Measurements from ENCODE around the gene MEDAG.

The MEDAG gene

GRCh38 chr13:30932481-30933353 is 26.6 kb downstream of the MEDAG start, which contains the start of gene TEX26:
TSS of gene TEX26 (plus strand) at chr13:30932656. CDS start at chr13:30932716, 60 bp downstream.
- no peaks in the 10 kb centered on the region for H3K36me3 ChIP-seq (ENCODE audit: control insufficient read depth in 5 of 5, insufficient read depth in 5 of 5, low read length in 5 of 5)
- no peaks in the 10 kb centered on the region for H3K9me3 ChIP-seq (ENCODE audit: control insufficient read depth in 5 of 5, low read length in 5 of 5)
- peak within 1 kb of the TSS in 2 of 5 donors; percentile 4 to 38 for H3K9ac ChIP-seq (ENCODE audit: low read length in 5 of 5)
- peaks cover 0 to 15% (median 12%) of the 10 kb centered on the region in 5 donors for H3K4me1 ChIP-seq (ENCODE audit: control insufficient read depth in 5 of 5, insufficient read depth in 5 of 5, low read length in 5 of 5)
- H3K4me3 ChIP-seq (ENCODE audit: low read depth in 1 of 5, low read length in 5 of 5), result peak within 1 kb of the TSS; percentile 7 to 51 (median 33)
- H3K27ac ChIP-seq (ENCODE audit: low read depth, low read length), result no peak within 1 kb of the TSS
- peaks cover 0 to 3% (median 0%) of the 10 kb centered on the region in 5 donors for H3K27me3 ChIP-seq (ENCODE audit: control insufficient read depth in 5 of 5, insufficient read depth in 4 of 5, low read length in 5 of 5)

- peaks cover 0 to 6% (median 0%) of the 10 kb centered on the region in 5 donors for H3K9me3 ChIP-seq (ENCODE audit: control insufficient read depth in 5 of 5, low read length in 5 of 5)
- H3K27me3 ChIP-seq (ENCODE audit: control insufficient read depth in 5 of 5, insufficient read depth in 4 of 5, low read length in 5 of 5), result peaks cover 0 to 3% (median 0%) of the 10 kb centered on the region in 5 donors
- peaks cover 0 to 15% (median 12%) of the 10 kb centered on the region in 5 donors for H3K4me1 ChIP-seq (ENCODE audit: control insufficient read depth in 5 of 5, insufficient read depth in 5 of 5, low read length in 5 of 5)
- H3K4me3 ChIP-seq (ENCODE audit: low read depth in 1 of 5, low read length in 5 of 5), result peak overlapping the region in 4 of 5 donors; percentile 17 to 51 (median 39)
- H3K27ac ChIP-seq (ENCODE audit: low read depth, low read length), result no peak overlapping the region
- H3K9ac ChIP-seq (ENCODE audit: low read length in 5 of 5), result peak overlapping the region in 1 of 5 donors; percentile 4
- no peaks in the 10 kb centered on the region for H3K36me3 ChIP-seq (ENCODE audit: control insufficient read depth in 5 of 5, insufficient read depth in 5 of 5, low read length in 5 of 5)
These were observed 27.2 kb downstream of the MEDAG start for GRCh38 chr13:30933354-30933670.

GRCh38 chr13:30934381-30934780 is 28.3 kb downstream of the MEDAG start:
- Histone ChIP-seq H3K36me3 (ENCODE audit: control insufficient read depth in 5 of 5, insufficient read depth in 5 of 5, low read length in 5 of 5) (no peaks in the 10 kb centered on the region), H3K9ac (ENCODE audit: low read length in 5 of 5) (no peak overlapping the region), H3K4me1 (ENCODE audit: control insufficient read depth in 5 of 5, insufficient read depth in 5 of 5, low read length in 5 of 5) (peaks cover 0 to 15% (median 12%) of the 10 kb centered on the region in 5 donors), H3K4me3 (ENCODE audit: low read depth in 1 of 5, low read length in 5 of 5) (no peak overlapping the region), H3K27me3 (ENCODE audit: control insufficient read depth in 5 of 5, insufficient read depth in 4 of 5, low read length in 5 of 5) (peaks cover 0 to 3% (median 0%) of the 10 kb centered on the region in 5 donors), H3K9me3 (ENCODE audit: control insufficient read depth in 5 of 5, low read length in 5 of 5) (peaks cover 0 to 6% (median 0%) of the 10 kb centered on the region in 5 donors), H3K27ac (ENCODE audit: low read depth, low read length) (no peak overlapping the region)

GRCh38 chr13:30934803-30935202 is 28.7 kb downstream of the MEDAG start:
- H3K4me3 ChIP-seq (ENCODE audit: low read depth in 1 of 5, low read length in 5 of 5), result no peak overlapping the region
- H3K9ac ChIP-seq (ENCODE audit: low read length in 5 of 5), result no peak overlapping the region
- H3K36me3 ChIP-seq (ENCODE audit: control insufficient read depth in 5 of 5, insufficient read depth in 5 of 5, low read length in 5 of 5), result no peaks in the 10 kb centered on the region
- peaks cover 0 to 15% (median 12%) of the 10 kb centered on the region in 5 donors for H3K4me1 ChIP-seq (ENCODE audit: control insufficient read depth in 5 of 5, insufficient read depth in 5 of 5, low read length in 5 of 5)
- peaks cover 0 to 3% (median 0%) of the 10 kb centered on the region in 5 donors for H3K27me3 ChIP-seq (ENCODE audit: control insufficient read depth in 5 of 5, insufficient read depth in 4 of 5, low read length in 5 of 5)
- no peak overlapping the region for H3K27ac ChIP-seq (ENCODE audit: low read depth, low read length)
- peaks cover 0 to 6% (median 0%) of the 10 kb centered on the region in 5 donors for H3K9me3 ChIP-seq (ENCODE audit: control insufficient read depth in 5 of 5, low read length in 5 of 5)

GRCh38 chr13:30936971-30937370 is 30.9 kb downstream of the MEDAG start:
- peaks cover 0 to 6% (median 0%) of the 10 kb centered on the region in 5 donors for H3K9me3 ChIP-seq (ENCODE audit: control insufficient read depth in 5 of 5, low read length in 5 of 5)
- no peaks in the 10 kb centered on the region for H3K27me3 ChIP-seq (ENCODE audit: control insufficient read depth in 5 of 5, insufficient read depth in 4 of 5, low read length in 5 of 5)
- H3K4me1 ChIP-seq (ENCODE audit: control insufficient read depth in 5 of 5, insufficient read depth in 5 of 5, low read length in 5 of 5), result peaks cover 0 to 14% (median 12%) of the 10 kb centered on the region in 5 donors
- H3K36me3 ChIP-seq (ENCODE audit: control insufficient read depth in 5 of 5, insufficient read depth in 5 of 5, low read length in 5 of 5), result no peaks in the 10 kb centered on the region
- H3K27ac ChIP-seq (ENCODE audit: low read depth, low read length), result no peak overlapping the region
- H3K4me3 ChIP-seq (ENCODE audit: low read depth in 1 of 5, low read length in 5 of 5), result no peak overlapping the region
- no peak overlapping the region for H3K9ac ChIP-seq (ENCODE audit: low read length in 5 of 5)

- no peaks in the 10 kb centered on the region for H3K36me3 ChIP-seq (ENCODE audit: control insufficient read depth in 5 of 5, insufficient read depth in 5 of 5, low read length in 5 of 5)
- H3K4me3 ChIP-seq (ENCODE audit: low read depth in 1 of 5, low read length in 5 of 5), result no peak overlapping the region
- H3K9me3 ChIP-seq (ENCODE audit: control insufficient read depth in 5 of 5, low read length in 5 of 5), result peaks cover 0 to 3% (median 0%) of the 10 kb centered on the region in 5 donors
- no peak overlapping the region for H3K9ac ChIP-seq (ENCODE audit: low read length in 5 of 5)
- no peak overlapping the region for H3K27ac ChIP-seq (ENCODE audit: low read depth, low read length)
- no peaks in the 10 kb centered on the region for H3K27me3 ChIP-seq (ENCODE audit: control insufficient read depth in 5 of 5, insufficient read depth in 4 of 5, low read length in 5 of 5)
- no peaks in the 10 kb centered on the region for H3K4me1 ChIP-seq (ENCODE audit: control insufficient read depth in 5 of 5, insufficient read depth in 5 of 5, low read length in 5 of 5)
These were observed 37.8 kb downstream of the MEDAG start for GRCh38 chr13:30943881-30944280.

GRCh38 chr13:30957258-30957943 is 51.3 kb downstream of the MEDAG start:
- H3K9me3 ChIP-seq (ENCODE audit: control insufficient read depth in 5 of 5, low read length in 5 of 5), result no peaks in the 10 kb centered on the region
- H3K4me1 ChIP-seq (ENCODE audit: control insufficient read depth in 5 of 5, insufficient read depth in 5 of 5, low read length in 5 of 5), result no peaks in the 10 kb centered on the region
- no peaks in the 10 kb centered on the region for H3K27me3 ChIP-seq (ENCODE audit: control insufficient read depth in 5 of 5, insufficient read depth in 4 of 5, low read length in 5 of 5)

GRCh38 chr13:30959678-30960077 is 53.6 kb downstream of the MEDAG start:
- no peak overlapping the region for H3K9ac ChIP-seq (ENCODE audit: low read length in 5 of 5)
- no peaks in the 10 kb centered on the region for H3K36me3 ChIP-seq (ENCODE audit: control insufficient read depth in 5 of 5, insufficient read depth in 5 of 5, low read length in 5 of 5)
- no peaks in the 10 kb centered on the region for H3K27me3 ChIP-seq (ENCODE audit: control insufficient read depth in 5 of 5, insufficient read depth in 4 of 5, low read length in 5 of 5)
- H3K27ac ChIP-seq (ENCODE audit: low read depth, low read length), result no peak overlapping the region
- no peak overlapping the region for H3K4me3 ChIP-seq (ENCODE audit: low read depth in 1 of 5, low read length in 5 of 5)
- peaks cover 0 to 5% (median 3%) of the 10 kb centered on the region in 5 donors for H3K4me1 ChIP-seq (ENCODE audit: control insufficient read depth in 5 of 5, insufficient read depth in 5 of 5, low read length in 5 of 5)
- no peaks in the 10 kb centered on the region for H3K9me3 ChIP-seq (ENCODE audit: control insufficient read depth in 5 of 5, low read length in 5 of 5)

More at GRCh38 chr13:30957258-30957943, 51.3 kb downstream of the MEDAG start:
- Histone ChIP-seq H3K9ac (ENCODE audit: low read length in 5 of 5) (no peak overlapping the region), H3K36me3 (ENCODE audit: control insufficient read depth in 5 of 5, insufficient read depth in 5 of 5, low read length in 5 of 5) (no peaks in the 10 kb centered on the region), H3K4me3 (ENCODE audit: low read depth in 1 of 5, low read length in 5 of 5) (no peak overlapping the region), H3K27ac (ENCODE audit: low read depth, low read length) (no peak overlapping the region)

DNA sequence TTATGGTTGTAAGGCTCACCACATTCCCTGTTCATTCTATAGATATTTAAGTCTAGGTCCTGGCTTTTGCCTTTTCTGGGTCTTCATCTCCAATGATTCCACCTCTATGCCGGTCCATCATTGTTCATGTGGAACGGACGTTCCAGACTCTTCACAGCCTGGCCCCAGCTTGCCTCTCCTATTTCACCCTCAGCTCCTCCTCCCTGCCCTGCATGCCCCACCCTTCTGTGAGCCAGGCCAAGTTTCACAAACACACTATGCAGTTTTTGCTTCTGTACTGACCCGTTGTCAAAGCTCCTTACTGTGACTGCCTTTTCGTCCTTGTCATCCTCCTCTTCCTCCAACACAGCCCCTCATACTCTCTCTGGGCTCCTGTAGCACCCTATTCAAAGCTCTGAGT is 57.7 kb downstream of the MEDAG start:
- H3K4me1 ChIP-seq (ENCODE audit: control insufficient read depth in 5 of 5, insufficient read depth in 5 of 5, low read length in 5 of 5), result peaks cover 0 to 5% (median 3%) of the 10 kb centered on the region in 5 donors
- H3K9ac ChIP-seq (ENCODE audit: low read length in 5 of 5), result no peak overlapping the region
- no peaks in the 10 kb centered on the region for H3K36me3 ChIP-seq (ENCODE audit: control insufficient read depth in 5 of 5, insufficient read depth in 5 of 5, low read length in 5 of 5)
- H3K4me3 ChIP-seq (ENCODE audit: low read depth in 1 of 5, low read length in 5 of 5), result peak overlapping the region in 1 of 5 donors; percentile 35
- no peaks in the 10 kb centered on the region for H3K27me3 ChIP-seq (ENCODE audit: control insufficient read depth in 5 of 5, insufficient read depth in 4 of 5, low read length in 5 of 5)
- no peaks in the 10 kb centered on the region for H3K9me3 ChIP-seq (ENCODE audit: control insufficient read depth in 5 of 5, low read length in 5 of 5)
- H3K27ac ChIP-seq (ENCODE audit: low read depth, low read length), result no peak overlapping the region

DNA sequence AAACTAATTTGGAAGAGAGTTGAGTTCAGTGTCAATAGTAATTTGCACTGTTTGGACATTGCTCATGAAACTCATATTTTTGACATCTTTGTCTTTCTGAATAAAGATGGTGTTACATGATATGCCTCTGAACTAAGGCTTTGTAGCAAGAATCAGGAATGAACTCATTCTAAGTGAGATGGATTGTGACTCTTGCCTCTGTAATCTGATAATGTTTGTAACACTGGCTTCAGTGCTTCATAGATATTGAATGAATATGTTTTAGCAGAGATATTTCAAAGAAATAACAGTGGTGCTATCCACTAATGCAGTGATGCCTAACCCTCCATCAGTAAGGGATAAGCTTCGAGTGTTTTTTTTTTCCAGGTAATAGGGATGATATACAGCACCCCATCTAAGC is 59.3 kb downstream of the MEDAG start:
- Histone ChIP-seq H3K27ac (ENCODE audit: low read depth, low read length) (no peak overlapping the region), H3K9ac (ENCODE audit: low read length in 5 of 5) (no peak overlapping the region), H3K4me1 (ENCODE audit: control insufficient read depth in 5 of 5, insufficient read depth in 5 of 5, low read length in 5 of 5) (peaks cover 0 to 5% (median 3%) of the 10 kb centered on the region in 5 donors)

More for the DNA sequence above, 59.3 kb downstream of the MEDAG start:
- no peak overlapping the region for H3K4me3 ChIP-seq (ENCODE audit: low read depth in 1 of 5, low read length in 5 of 5)
- H3K9me3 ChIP-seq (ENCODE audit: control insufficient read depth in 5 of 5, low read length in 5 of 5), result no peaks in the 10 kb centered on the region
- no peaks in the 10 kb centered on the region for H3K27me3 ChIP-seq (ENCODE audit: control insufficient read depth in 5 of 5, insufficient read depth in 4 of 5, low read length in 5 of 5)
- no peaks in the 10 kb centered on the region for H3K36me3 ChIP-seq (ENCODE audit: control insufficient read depth in 5 of 5, insufficient read depth in 5 of 5, low read length in 5 of 5)
